Adrenal gland (tissue), 5 donors: Measurements from ENCODE around the gene TMEM151A.

ENCODE experiments used
- CTCF ChIP-seq, 6 experiments: fragments of 450-650 bp in 4 of 6; fragments of 200-600 bp in 2 of 6; sonication (generic) in 1 of 6; IDR thresholded peaks; 1 replicate in 5 of 6; 2 replicates in 1 of 6; pipeline versions ENCODE4 v1.5.1 to v1.8.0; 2016 to 2021; ENCODE audit warnings: antibody characterized with exemption in 6 of 6, mild to moderate bottlenecking in 2 of 6, moderate library complexity in 1 of 6
- POLR2A ChIP-seq, 2 donors: fragments of 450-650 bp; IDR thresholded peaks; one replicate each; pipeline ENCODE4 v1.6.1; 2017; ENCODE audit warnings: antibody characterized with exemption in 2 of 2, mild to moderate bottlenecking in 2 of 2, moderate library complexity in 1 of 2
- donor health status: DM: no; HTN: no; CAD: no.

GRCh38 chr11:66334605-66335442 lies 43.1 kb downstream of the TMEM151A start:
- TF ChIP-seq CTCF (IDR thresholded peaks at IDR 0.05), result no peak
- TF ChIP-seq POLR2A (IDR thresholded peaks at IDR 0.05), result no peak
